Measurements from ENCODE around the gene LRRC59.

GRCh38 chr17:50360486-50361115 is 36.7 kb downstream of the LRRC59 start:
- TF ChIP-seq POLR2AphosphoS5 (IDR thresholded peaks at IDR 0.05; ENCODE audit: low read depth, low read length) = no peak
- no peak for TF ChIP-seq CTCF (IDR thresholded peaks at IDR 0.05; ENCODE audit: control extremely low read depth in 1 of 3, insufficient read depth in 1 of 3, low read depth in 1 of 3, low read length in 3 of 3)
- no peak for TF ChIP-seq EZH2 (IDR thresholded peaks at IDR 0.05; ENCODE audit: low read depth, low read length, severe bottlenecking)
- no peak for TF ChIP-seq CEBPB (IDR thresholded peaks at IDR 0.05; ENCODE audit: low read depth, low read length)
- TF ChIP-seq SIX5 (IDR thresholded peaks at IDR 0.05; ENCODE audit: low read depth, low read length) = no peak
- no peak for TF ChIP-seq NANOG (IDR thresholded peaks at IDR 0.05; ENCODE audit: insufficient read depth, low read depth, low read length, poor library complexity, severe bottlenecking)
- no peak for TF ChIP-seq RAD21 (IDR thresholded peaks at IDR 0.05 in 1 of 2, conservative IDR thresholded peaks at IDR 0.05 in 1 of 2; ENCODE audit: low read depth in 2 of 2, low read length in 2 of 2)
- no peak for TF ChIP-seq EP300 (IDR thresholded peaks at IDR 0.05; ENCODE audit: borderline replicate concordance in 1 of 2, low read depth in 2 of 2, low read length in 2 of 2)
- no peak for TF ChIP-seq ZNF274 (IDR thresholded peaks at IDR 0.05; ENCODE audit: borderline replicate concordance, extremely low read depth, low read length)
